GM15510 (cell line): ENCODE measurements around the gene UBE2D3.

Source experiments
- POLR2A ChIP-seq: IDR thresholded peaks from 3 replicates; pipeline ENCODE4 v1.6.1; 2011; ENCODE audit warnings: borderline replicate concordance; ENCODE audit not compliant: insufficient read length; ENCODE audit errors: extremely low read depth

The UBE2D3 gene

DNA sequence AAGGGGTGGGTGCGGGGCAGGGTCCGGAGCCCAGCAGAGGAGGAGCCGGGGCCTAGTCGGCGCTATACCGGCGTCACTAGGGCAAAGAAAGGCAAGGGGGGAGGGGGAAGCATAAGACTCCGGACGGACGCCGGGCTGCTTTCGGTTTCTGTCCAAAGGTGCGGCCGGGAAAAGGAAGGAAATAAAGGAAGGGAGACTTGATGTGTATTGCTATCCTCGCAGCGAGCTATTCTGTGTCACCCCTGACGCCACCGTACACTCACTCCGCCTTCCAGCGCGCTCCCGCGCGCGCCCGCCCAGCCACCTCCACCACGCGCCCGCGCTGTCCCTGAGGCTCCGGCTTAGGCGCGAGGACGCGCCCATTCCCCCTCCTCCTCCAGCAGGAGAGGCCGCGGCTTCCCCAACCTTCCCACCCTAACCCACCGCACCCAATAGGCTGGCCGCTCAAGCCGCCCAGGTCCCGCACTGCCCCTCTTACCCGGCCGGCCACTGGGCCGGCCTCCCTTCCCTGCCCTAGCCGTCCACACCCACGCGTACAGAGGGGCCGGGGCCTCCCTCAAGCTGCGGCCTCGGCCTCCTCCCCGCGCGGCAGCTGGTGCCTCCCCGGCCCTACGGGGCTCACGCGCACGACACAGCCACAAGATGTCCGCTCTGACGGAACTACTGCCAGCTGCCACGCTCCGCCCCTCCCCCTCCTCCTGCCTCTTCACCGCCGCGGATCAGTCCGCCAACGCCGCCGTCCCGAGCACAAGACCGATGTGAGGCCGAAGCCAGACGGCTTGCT lies at the start of gene UBE2D3:
Gene UBE2D3, minus strand, starts transcription at position 662 of the 784 bp plus-strand sequence. CDS start 1,043 bp downstream, outside the sequence.
- peak; percentile 83 for TF ChIP-seq POLR2A

DNA sequence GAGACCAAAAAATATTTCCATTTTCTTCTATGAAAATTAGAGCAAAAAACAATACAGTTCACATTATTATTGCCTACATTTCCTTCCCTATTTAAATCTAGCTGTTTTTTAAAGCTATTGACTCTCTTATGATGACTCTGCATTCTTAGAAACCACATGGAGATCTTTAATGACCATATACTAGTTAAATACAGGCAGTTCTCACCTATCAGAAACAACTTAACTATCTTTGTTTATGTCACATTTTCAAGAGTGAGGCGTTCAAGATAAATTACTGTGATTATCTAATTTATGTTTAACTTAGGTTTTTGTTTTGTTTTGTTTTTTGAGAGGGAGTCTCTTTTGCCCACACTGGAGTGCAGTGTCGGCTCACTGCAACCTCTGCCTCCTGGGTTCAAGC lies 44.4 kb upstream of the UBE2D3 start:
- TF ChIP-seq POLR2A, result no peak

DNA sequence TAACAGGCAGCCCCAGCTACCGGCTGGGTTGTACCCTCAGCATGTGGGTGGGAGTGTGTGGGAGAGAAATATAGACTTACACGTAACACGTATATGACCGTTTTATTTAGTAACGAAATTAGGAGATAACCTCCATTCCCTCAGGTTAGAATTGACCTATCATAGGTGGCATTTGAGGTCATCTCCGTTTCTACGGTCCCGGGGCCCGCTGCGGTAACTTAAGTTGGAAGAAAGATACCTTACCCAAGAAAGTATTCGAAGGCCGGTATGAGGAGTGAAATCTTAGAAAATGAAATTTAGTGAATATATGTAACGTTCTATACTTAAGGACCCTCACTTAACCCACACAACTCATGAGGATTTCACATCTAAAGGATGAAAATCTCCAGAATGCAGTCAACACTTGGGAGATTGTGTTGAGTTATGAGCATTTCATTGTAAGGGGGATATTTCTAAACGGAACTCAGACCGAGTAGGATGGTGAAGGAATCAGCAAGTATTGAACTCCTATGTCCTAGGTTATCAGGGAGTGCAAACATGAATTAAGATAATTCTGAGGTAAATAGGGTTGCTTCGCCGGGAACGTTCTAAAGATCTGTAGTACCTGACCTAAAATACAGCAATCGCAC lies 42.3 kb upstream of the UBE2D3 start:
- no peak for TF ChIP-seq POLR2A

DNA sequence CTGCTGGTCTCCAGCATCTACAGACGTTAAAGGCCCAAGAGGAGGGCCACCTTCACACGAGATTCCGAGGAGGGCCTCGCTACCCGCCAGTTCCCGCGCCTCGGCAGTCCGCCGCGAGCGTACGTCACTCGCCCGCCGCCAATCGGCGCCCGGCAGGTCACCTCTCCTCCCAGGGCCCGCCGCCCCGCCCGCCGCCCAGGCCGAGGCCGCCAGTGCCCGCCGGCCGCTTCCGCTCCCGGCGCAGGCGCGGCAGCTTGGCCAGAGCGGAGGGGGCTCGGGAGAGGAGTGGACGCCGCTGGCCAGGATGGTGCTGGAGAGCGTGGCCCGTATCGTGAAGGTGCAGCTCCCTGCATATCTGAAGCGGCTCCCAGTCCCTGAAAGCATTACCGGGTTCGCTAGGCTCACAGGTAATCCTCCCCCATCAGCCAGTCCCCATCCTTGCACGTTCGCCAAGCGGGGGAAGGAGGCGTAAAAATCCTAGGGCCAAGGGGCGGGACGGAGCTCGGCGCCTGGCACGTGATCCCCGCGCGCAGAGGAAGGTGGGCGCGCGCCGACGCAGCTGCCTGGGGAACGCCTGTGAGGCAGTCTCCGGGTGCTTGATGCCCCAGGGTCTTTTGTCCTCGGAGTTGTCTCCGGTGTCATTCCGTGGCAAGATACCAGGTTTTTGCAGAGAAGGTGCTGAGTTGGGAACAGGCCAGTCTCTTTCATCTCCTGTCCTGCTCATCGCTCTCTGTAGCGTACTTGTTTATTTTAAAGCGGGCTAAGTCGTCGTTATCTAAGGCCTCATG lies 41.6 kb upstream of the UBE2D3 start, which contains the start of gene CISD2:
Gene CISD2, plus strand, starts transcription at position 212 of the 788 bp plus-strand sequence. Its CDS starts 93 bp downstream, at position 305.
- TF ChIP-seq POLR2A, result peak; percentile 94

DNA sequence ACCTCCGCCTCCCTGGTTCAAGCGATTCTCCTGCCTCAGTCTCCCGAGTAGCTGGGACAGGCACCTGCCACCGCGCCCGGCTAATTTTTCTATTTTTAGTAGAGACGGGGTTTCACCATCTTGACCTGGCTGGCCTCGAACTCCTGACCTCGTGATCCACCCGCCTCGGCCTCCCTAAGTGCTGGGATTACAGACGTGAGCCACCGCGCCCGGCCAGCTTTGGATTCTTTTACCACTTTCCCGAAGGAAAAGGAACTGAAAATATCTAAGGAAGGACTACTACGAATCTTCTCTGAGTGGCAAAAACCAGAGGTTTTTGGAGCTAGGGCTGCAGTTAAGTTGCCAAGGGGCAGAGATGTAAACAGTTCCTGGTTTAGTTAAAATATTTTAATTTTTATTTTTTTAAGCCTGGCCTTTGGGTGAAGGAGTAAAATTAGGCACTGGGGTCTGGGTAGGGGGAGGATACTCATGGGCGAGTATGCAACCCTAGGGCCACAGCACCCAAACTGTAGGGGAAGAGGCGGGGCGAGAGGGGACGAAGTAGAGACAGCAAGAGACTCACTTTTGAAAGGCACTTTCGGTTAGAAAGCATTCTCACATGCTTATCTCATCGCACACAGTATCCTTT lies 40.9 kb upstream of the UBE2D3 start:
- no peak for TF ChIP-seq POLR2A

DNA sequence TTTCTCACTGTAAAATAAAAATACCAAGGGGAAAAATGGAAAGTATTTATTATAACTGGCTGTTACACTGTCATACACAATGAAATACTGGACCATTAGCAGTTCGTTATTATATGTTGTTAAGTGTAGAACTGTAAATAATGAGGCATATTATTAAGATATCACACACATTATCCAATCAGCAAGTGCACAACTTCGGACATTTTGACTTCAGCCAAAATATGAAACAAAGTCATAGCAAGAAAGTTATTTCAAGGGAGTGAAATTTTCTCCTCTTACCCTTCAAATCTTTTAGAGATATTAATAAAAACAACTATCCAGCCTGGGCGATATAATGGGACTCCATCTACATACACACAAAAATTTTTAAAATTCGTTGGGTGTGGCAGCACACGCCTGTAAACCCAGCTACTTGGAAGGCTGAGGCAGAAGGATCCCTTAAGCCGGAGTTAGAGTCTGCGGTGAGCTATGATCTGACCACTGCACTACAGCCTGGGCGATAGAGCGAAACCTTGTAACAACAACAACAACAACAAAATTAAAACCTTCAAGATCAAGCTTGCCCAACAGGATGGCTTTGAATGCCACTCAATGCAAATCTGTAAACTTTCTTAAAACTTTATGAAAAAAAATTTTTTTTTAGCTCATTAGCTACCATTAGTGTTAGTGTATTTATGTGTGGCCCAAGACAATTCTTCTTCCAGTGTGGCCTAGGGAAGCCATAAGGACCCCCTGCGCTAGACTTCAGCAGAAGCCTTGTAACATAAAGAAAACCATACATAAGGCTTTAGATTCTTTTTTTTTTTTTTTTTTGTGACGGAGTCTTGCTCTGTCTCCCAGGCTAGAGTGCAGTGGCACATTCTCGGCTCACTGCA lies 40.2 kb upstream of the UBE2D3 start:
- TF ChIP-seq POLR2A, result no peak

DNA sequence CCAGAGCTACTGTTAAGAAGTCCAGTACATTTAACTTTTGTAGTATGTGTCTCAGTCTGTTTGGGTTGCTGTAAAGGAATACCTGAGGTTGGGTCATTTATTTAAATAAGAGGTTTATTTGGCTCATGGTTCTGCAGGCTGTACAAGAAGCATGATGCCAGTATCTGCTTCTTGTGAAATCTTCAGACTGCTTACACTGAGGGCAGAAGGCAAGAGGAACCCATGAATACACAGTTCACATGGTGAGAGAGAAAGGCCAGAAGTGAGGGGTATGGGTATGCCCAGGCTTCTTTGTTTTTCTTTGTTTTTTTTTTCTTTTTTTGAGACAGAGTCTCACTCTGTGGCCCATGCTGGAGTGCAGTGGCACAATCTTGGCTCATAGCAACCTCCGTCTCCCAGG lies 35.4 kb upstream of the UBE2D3 start:
- TF ChIP-seq POLR2A, result no peak

DNA sequence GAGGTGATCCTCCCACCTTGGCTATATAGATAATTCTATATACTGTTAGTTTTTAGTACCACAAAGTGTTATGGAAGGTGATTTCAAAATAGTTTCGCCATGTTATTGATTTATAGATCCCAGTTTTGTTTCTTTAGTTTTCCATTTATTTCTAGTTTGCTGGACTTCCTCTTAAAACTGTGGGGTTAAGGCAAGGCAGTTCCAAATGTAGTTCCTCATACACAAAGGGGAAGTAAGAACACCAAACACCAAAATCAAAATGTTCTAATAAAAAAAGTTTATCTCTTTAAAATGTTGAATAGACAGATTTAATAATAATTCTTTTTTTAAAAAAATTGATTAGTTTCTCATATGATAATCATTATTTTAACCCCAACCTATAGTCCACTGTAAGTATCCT lies 34.7 kb upstream of the UBE2D3 start:
- no peak for TF ChIP-seq POLR2A

DNA sequence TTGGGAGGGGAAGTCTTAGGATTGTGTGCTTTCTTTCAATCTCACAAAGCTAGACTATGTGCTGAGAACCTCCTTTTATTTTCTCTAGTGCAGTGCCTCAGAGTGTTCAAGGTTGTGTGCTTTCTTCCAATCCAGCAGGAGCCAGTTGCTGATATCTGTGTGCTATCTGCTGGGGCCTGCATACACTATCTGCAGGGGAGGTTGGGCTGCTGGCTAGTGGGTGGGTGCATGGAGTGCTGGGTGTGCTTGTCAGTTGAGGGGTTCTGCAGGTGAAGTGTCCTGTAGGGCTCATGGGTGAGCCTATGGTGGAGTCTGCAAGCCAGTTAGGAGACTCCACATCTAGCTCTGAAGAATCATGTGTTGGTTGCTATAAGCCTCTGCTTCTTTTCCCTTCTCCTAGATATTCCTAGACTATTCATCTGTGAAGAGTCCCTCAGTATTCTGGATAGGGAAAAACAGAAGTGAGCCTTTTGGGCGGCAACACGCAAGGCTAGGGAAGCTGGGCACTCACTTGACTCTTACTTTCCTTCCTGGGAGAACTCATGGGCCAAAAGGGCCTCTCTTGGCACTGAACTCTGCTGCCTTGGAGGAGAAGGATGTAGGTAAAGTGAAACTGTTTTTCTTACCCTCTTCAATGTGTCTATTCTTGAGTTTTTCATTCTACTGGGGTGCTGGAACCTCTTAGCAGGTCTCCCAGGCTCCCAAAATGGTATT lies 33.4 kb upstream of the UBE2D3 start:
- TF ChIP-seq POLR2A, result no peak

DNA sequence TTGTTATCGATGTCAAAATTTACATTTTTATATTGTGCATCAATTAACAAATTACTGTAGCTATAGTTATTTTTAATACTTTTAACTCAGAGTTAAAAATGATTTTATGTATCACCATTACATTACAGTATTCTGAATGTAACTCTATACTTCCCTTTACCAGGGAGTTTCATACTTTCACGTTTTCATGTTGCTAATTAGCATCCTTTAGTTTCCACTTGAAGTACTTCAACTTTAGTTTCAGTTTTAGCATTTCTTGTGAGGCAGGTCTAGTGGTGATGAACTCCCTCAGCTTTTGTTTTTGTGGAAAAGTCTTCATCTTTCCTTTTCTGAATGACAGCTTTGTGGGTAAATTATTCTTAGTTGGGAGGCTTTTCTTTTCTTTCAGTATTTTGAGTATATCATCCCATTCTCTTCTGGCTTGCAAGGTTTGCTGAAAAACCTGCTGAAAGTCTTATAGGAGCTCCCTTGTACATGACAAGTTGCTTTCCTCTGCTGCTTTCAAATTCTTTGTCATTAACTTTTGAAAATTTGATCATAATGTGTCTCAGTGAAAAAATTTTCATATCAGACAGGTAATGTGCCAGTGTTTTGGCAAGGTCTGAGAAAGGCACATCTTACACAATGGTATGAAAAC lies 31.6 kb upstream of the UBE2D3 start:
- TF ChIP-seq POLR2A, result no peak

DNA sequence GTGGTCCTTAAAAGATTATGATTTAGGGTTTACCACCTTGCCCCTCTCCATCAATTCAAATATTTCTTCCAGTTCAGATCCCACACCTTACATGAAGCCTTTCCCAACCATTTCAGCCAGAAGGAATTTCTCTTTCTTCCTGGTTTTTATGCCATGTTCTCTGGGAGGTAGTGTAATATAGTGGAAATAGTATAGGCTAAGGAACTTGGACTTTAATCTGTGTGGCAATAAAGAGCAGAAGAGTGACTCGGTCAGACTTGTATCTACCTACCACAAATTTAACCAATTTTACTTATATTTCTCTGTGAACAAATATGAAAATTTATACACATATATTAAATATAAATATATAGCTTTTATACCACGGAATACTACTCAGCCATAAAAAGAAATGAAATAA lies 23.0 kb upstream of the UBE2D3 start:
- TF ChIP-seq POLR2A, result no peak

DNA sequence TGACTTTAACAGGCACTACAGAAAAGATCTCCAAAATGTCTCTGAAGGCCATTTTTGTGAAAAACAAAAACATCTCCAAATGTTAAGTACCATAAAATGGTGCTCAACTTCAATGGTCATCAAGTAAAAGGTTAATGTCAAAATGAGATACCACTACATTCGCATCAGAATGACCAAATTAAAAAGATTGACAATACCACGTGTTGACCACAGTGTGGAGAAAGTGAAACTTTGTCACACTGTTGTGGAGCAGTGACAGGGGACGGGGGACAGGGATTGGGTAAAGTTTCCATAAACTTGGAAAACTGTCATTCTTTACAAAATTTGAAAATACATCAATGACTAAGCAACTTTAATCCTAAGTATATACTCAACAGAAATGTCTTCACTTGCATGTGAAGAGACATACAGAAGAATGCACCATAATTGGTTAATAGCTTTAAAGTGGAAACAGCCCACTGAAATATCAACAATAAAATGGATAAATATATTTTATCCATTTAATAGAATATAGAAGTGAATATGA lies 22.3 kb upstream of the UBE2D3 start:
- no peak for TF ChIP-seq POLR2A

DNA sequence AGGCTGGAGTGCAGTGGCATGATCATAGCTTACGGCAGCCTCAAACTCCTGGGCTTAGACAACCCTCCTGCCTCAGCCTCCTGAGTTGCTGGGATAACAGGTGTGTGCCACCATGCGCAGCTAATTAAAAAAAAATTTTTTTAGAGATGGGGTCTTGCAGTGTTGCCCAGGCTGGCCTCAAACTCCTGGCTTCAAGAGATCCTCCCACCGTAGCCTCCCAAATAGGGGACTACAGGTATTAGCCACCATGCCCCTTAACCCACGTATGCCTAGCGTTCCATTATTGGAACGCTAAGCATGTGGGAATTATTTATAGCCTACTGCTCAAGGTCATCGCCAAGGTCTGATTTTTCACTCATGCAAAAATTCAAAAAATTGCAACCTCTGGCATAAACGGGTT lies 20.3 kb upstream of the UBE2D3 start:
- TF ChIP-seq POLR2A, result no peak
